Activated T-cell treated with anti-CD3 and anti-CD28 coated beads, Interleukin-2, amount 50 U/mL, for 4 hours (primary cell): ENCODE measurements around the gene PRDM15. TPM values are rescaled to one million over a fixed set of nuclear protein-coding genes. Genes with fewer than 3 reads are reported as not detected.

Experiments
- ATAC-seq, 2 donors: fragments of 200-7000 bp; cut with Tn5 transposase; one replicate each; pipeline ENCODE4 v1.10.0; 2021
- DNase-seq: peaks from one replicate; pipeline ENCODE4 v3.0.0-alpha.2; 2020
- H3K27me3 Mint-ChIP-seq: one replicate; pipeline ENCODE4 v1.8.0; 2021; ENCODE audit warnings: low read depth, mixed read lengths
- H3K36me3 Mint-ChIP-seq: one replicate; pipeline ENCODE4 v1.8.0; 2022; ENCODE audit warnings: mixed read lengths; ENCODE audit not compliant: insufficient read depth
- H3K4me1 Mint-ChIP-seq: one replicate; pipeline ENCODE4 v1.8.0; 2021; ENCODE audit warnings: low read depth, mixed read lengths
- H3K4me3 Mint-ChIP-seq: one replicate; pipeline ENCODE4 v1.8.0; 2021; ENCODE audit warnings: mild to moderate bottlenecking, moderate library complexity, mixed read lengths
- H3K9me3 Mint-ChIP-seq: one replicate; pipeline ENCODE4 v1.8.0; 2021; ENCODE audit warnings: mixed read lengths
- total RNA-seq, 3 donors: library from RNA; stranded (reverse); gene quantifications; one replicate each; pipeline ENCODE4 v1.2.1, GENCODE V29; 2021

PRDM15 gene
- total RNA-seq, 3 donors from 2014 or later: 10.4 to 11.7 (median 11.4) TPM

- Mint-ChIP-seq H3K4me1 (no peaks in the 10 kb centered on the region), H3K9me3 (no peaks in the 10 kb centered on the region), H3K4me3 (no peak overlapping the region), H3K36me3 (peaks cover 15% of the 10 kb centered on the region), H3K27me3 (no peaks in the 10 kb centered on the region)
- DNase-seq (no peak), ATAC-seq (no peak)
These were observed 61.9 kb downstream of the PRDM15 start for GRCh38 chr21:41817228-41817627.

GRCh38 chr21:41816583-41817165 is 62.5 kb downstream of the PRDM15 start:
- Mint-ChIP-seq H3K36me3 (peaks cover 13% of the 10 kb centered on the region), H3K4me3 (no peak overlapping the region), H3K4me1 (no peaks in the 10 kb centered on the region), H3K9me3 (no peaks in the 10 kb centered on the region), H3K27me3 (no peaks in the 10 kb centered on the region)
- peak; percentile 74 to 84 for ATAC-seq
- peak; percentile 56 for DNase-seq

DNA sequence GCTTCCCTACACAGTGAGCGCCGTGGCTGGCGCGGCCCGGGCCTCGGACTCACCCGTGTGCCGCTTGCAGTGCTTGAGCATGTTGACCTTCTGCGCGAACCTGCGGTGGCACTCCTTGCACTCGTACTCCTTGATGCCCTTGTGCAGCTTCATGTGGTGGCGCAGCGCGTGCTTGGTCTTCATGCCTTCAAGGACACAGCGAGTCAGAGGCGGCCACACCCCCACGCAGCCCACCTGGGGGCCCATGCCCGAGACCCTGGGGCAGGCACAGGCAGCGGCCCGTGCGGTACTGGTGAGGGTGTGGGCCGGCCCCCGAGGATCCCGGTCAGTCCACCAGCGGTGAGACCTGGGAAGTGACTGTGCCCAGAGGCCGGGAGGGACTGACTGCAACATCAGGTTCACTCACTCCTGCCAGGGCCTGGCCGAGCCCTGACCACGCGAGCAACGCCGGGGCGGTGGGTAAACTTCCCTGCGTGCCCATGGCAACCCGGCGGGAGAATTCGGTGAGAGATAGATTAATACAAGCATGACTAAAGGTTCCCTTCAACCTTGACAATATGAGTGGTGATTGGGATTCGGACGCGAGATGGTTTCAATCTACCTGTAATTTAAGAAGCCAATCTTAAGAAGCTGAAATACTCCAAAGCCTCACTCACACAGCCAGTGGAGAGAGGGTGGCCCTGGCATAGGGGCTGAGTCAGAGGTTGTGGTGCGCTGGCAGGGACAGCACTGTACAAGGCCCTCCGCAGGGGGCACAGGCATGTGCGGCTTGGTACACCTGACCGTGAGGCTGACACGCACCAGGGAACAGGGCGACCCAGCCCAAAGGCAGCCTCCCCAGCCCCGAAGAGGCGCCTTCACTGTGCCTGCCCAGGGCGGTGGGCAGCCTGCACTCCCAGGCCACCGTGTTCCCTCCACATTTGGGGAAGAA is 63.2 kb downstream of the PRDM15 start:
- H3K9me3 Mint-ChIP-seq: no peaks in the 10 kb centered on the region
- no peak overlapping the region for H3K4me3 Mint-ChIP-seq
- DNase-seq (no peak), ATAC-seq (no peak)
- no peaks in the 10 kb centered on the region for H3K4me1 Mint-ChIP-seq
- H3K27me3 Mint-ChIP-seq: no peaks in the 10 kb centered on the region
- H3K36me3 Mint-ChIP-seq: peaks cover 14% of the 10 kb centered on the region

DNA sequence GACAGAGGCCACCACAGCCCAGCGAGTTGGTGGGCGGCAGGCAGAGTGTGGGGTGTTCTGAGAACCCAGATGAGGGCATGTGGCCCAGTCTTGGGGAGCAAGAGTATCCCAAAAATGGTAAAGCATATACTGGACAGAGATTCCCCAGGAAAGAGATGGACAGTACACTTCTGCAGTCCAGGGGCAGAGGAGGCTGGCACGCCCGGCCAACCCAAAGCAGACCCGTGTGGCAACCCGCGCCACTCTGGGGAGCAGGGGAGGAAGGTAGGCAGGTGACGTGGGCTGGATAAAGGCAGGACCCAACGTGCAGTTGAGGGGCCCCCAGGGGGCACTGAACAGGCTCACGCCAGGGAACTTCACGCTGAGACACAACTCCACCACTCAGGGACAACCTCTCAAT is 65.9 kb downstream of the PRDM15 start:
- ATAC-seq (no peak), DNase-seq (no peak)
- H3K4me1 Mint-ChIP-seq: no peaks in the 10 kb centered on the region
- no peaks in the 10 kb centered on the region for H3K27me3 Mint-ChIP-seq
- H3K36me3 Mint-ChIP-seq: peaks cover 22% of the 10 kb centered on the region
- no peaks in the 10 kb centered on the region for H3K9me3 Mint-ChIP-seq
- H3K4me3 Mint-ChIP-seq: no peak overlapping the region

GRCh38 chr21:41812679-41813078 is 66.5 kb downstream of the PRDM15 start:
- ATAC-seq (no peak), DNase-seq (no peak)
- Mint-ChIP-seq H3K9me3 (no peaks in the 10 kb centered on the region), H3K4me3 (no peak overlapping the region), H3K36me3 (peaks cover 25% of the 10 kb centered on the region), H3K4me1 (no peaks in the 10 kb centered on the region), H3K27me3 (no peaks in the 10 kb centered on the region)

DNA sequence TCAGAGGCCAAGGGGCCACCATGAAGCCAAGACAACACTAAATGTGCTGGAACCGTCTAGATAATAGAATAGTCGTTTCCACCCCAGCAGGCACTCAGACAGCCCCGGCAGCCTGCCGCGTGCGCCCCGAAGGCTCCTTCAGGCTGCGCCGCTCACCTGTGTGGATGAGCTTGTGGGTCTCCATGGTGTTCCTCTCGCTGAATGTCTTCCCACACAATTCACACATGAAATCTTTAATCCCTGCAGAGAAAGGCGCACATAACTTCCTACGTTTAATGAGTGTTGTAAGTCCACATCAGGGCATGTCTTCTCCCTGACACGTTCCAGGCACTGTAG is 68.6 kb downstream of the PRDM15 start:
- H3K4me3 Mint-ChIP-seq: no peak overlapping the region
- no peaks in the 10 kb centered on the region for H3K27me3 Mint-ChIP-seq
- H3K4me1 Mint-ChIP-seq: no peaks in the 10 kb centered on the region
- peaks cover 33% of the 10 kb centered on the region for H3K36me3 Mint-ChIP-seq
- H3K9me3 Mint-ChIP-seq: no peaks in the 10 kb centered on the region
- DNase-seq (no peak), ATAC-seq (no peak)

GRCh38 chr21:41809891-41810596 is 69.1 kb downstream of the PRDM15 start:
- no peaks in the 10 kb centered on the region for H3K27me3 Mint-ChIP-seq
- peaks cover 33% of the 10 kb centered on the region for H3K36me3 Mint-ChIP-seq
- H3K9me3 Mint-ChIP-seq: no peaks in the 10 kb centered on the region
- no peaks in the 10 kb centered on the region for H3K4me1 Mint-ChIP-seq
- no peak for DNase-seq
- ATAC-seq: no peak
- H3K4me3 Mint-ChIP-seq: no peak overlapping the region

DNA sequence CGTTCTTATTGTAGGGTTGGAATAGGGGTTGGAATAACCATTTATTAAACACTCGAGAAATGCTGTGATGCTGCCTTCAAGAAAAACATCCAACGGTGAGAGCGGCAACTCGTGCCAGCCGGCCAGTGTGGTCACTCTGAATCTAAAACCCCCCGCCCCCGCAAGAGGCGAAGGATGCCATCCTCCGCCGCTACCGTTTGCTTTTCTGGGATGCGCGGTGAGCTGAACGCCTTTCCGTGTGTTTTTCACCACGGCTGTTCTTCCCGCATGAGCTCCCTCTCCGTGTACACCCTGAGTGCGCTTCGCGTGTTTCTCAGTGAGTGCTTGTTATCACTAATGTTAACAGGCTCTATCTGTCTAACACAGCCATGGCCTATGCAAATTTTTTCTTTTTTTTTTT is 70.3 kb downstream of the PRDM15 start:
- H3K4me3 Mint-ChIP-seq: no peak overlapping the region
- H3K9me3 Mint-ChIP-seq: no peaks in the 10 kb centered on the region
- DNase-seq (no peak), ATAC-seq (no peak)
- no peaks in the 10 kb centered on the region for H3K4me1 Mint-ChIP-seq
- H3K36me3 Mint-ChIP-seq: peaks cover 31% of the 10 kb centered on the region
- H3K27me3 Mint-ChIP-seq: no peaks in the 10 kb centered on the region

DNA sequence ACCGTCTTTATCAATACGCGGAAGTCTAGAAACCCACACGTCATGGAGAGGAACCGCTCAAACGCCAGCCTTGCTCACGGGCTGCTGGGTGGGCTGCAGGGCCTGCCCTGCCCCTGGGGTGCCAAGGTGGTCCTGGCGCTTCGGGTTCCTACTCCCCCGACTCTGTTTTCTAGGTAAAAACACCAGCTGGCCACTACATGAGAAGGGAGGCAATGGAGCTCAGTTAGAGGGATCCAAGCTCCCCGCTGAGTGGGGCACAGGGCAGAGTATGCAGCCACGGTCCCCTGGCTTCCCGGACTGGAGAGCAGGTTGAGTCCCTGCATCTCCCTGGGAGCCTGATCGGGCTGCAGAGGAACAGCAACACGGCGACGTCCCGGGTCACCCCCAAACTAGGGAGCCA is 71.0 kb downstream of the PRDM15 start:
- no peak for DNase-seq
- Mint-ChIP-seq H3K36me3 (peaks cover 31% of the 10 kb centered on the region), H3K4me3 (no peak overlapping the region), H3K27me3 (no peaks in the 10 kb centered on the region), H3K9me3 (no peaks in the 10 kb centered on the region), H3K4me1 (no peaks in the 10 kb centered on the region)
- ATAC-seq: no peak

- Mint-ChIP-seq H3K36me3 (peaks cover 38% of the 10 kb centered on the region), H3K27me3 (no peaks in the 10 kb centered on the region), H3K9me3 (no peaks in the 10 kb centered on the region), H3K4me3 (no peak overlapping the region), H3K4me1 (no peaks in the 10 kb centered on the region)
- DNase-seq (no peak), ATAC-seq (no peak)
These were observed 72.4 kb downstream of the PRDM15 start for GRCh38 chr21:41806773-41807172.

DNA sequence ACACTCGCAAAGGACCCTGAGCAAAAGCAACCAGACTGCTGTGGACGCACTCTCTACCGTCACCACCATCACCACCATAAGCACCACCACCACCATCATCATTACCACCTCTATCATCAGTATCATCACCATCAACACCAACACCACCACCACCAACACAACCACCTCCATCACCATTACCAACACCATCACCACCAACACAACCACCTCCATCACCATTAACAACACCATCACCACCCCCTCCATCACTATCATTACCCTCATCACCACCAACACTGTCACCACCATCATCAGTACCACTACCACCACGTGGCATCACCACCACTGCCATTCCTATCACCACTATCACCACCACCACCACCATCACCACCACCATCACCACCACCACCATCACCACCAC is 73.5 kb downstream of the PRDM15 start:
- H3K4me3 Mint-ChIP-seq: no peak overlapping the region
- no peaks in the 10 kb centered on the region for H3K4me1 Mint-ChIP-seq
- H3K36me3 Mint-ChIP-seq: peaks cover 41% of the 10 kb centered on the region
- no peak for ATAC-seq
- H3K9me3 Mint-ChIP-seq: no peaks in the 10 kb centered on the region
- no peak for DNase-seq
- H3K27me3 Mint-ChIP-seq: no peaks in the 10 kb centered on the region

- Mint-ChIP-seq H3K4me3 (no peak overlapping the region), H3K27me3 (no peaks in the 10 kb centered on the region), H3K36me3 (peaks cover 41% of the 10 kb centered on the region), H3K4me1 (no peaks in the 10 kb centered on the region), H3K9me3 (no peaks in the 10 kb centered on the region)
- no peak for DNase-seq
- no peak for ATAC-seq
These were observed 74.1 kb downstream of the PRDM15 start for GRCh38 chr21:41805038-41805437.

DNA sequence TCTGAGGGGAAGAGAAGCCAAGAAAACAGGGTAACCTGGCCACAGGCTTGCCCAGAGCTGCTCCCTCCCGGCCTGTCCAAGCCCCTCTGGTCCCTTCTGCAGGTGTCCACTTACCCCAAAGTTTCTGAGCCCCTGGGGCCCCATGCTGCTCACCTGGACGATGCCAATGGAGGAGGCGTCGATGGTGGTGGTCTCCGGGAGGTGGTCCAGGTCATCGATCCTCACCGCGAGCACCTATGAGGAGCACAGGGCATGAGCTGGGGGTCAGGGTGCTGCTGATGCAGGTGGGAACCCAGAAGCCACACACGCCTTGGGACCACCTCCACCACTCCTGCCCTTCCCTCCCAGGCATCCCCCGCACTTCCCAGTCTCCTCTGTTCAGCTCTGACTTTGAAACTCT is 74.8 kb downstream of the PRDM15 start:
- Mint-ChIP-seq H3K36me3 (peaks cover 41% of the 10 kb centered on the region), H3K9me3 (no peaks in the 10 kb centered on the region), H3K27me3 (no peaks in the 10 kb centered on the region), H3K4me1 (no peaks in the 10 kb centered on the region), H3K4me3 (no peak overlapping the region)
- DNase-seq (no peak), ATAC-seq (no peak)

DNA sequence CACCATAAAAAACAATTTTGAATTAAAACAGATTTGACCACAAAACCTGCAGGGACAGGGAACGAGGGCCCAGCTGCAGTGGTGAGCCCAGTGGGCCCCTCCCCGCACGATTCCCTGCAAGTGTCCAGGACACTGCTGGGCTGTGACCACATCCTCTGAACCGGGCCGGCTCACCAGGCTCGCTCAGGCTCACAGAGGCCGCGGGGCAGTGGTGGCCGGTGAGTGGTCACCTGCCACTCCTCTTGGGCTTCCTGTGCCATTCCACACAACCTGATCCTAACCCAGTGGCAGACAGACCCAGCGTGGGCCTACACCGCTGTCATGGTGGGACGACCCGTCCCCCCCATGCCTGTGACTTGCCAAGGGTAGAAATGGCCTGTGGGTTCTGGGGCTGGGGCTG is 75.8 kb downstream of the PRDM15 start:
- Mint-ChIP-seq H3K4me1 (no peaks in the 10 kb centered on the region), H3K9me3 (no peaks in the 10 kb centered on the region), H3K4me3 (no peak overlapping the region), H3K36me3 (peaks cover 42% of the 10 kb centered on the region), H3K27me3 (no peaks in the 10 kb centered on the region)
- DNase-seq (no peak), ATAC-seq (no peak)

DNA sequence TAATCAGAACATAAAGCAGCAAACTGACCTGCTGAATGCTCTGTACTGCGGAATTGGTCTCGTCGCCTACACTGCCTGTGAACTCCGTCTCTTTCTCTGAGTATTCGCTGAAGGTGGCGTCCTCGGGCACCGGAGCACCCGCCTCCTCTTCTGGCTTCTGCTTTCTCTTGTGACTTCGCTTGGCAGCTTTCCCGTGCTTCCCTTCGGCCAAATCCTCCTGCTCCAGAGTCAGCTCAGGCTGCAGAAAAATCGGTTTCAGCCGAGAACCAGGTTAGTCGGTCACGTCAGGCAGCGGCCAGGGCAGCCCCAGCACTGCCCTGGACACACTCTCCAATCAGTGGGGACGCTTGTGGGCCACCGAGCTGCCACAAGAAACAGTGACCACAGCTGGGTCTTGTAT is 76.5 kb downstream of the PRDM15 start:
- Mint-ChIP-seq H3K4me1 (no peaks in the 10 kb centered on the region), H3K27me3 (no peaks in the 10 kb centered on the region), H3K9me3 (no peaks in the 10 kb centered on the region), H3K4me3 (no peak overlapping the region), H3K36me3 (peaks cover 42% of the 10 kb centered on the region)
- DNase-seq: no peak
- ATAC-seq: no peak
